Keratinocyte (primary cell): ENCODE results near the gene PRCP. TPM values are rescaled to one million over a fixed set of nuclear protein-coding genes. Genes with fewer than 3 reads are reported as not detected.

Source experiments
- DNase-seq: peaks from one replicate; pipeline ENCODE4 v3.0.0-alpha.2; 2011; ENCODE audit warnings: low read depth, missing footprints, low spot score
- FAIRE-seq: peaks from 2 replicates; lab custom pipeline; 2011; peaks lifted over from hg19 to GRCh38; lab: Jason Lieb, UNC
- H2AFZ ChIP-seq: 2 replicates; pipeline ENCODE4 v1.6.0; 2012; ENCODE audit warnings: low read length, control low read depth, inconsistent platforms; ENCODE audit not compliant: control insufficient read depth
- H3K27ac ChIP-seq: 2 replicates; pipeline ENCODE4 v1.5.1; 2011; ENCODE audit warnings: low read length; ENCODE audit not compliant: control insufficient read depth, insufficient read depth
- H3K27me3 ChIP-seq: 3 replicates; pipeline ENCODE4 v1.6.0; 2011; ENCODE audit warnings: low read length; ENCODE audit not compliant: control insufficient read depth, insufficient read depth; ENCODE audit errors: extremely low read depth
- H3K36me3 ChIP-seq, 2 experiments: 2 replicates in 1 of 2; 3 replicates in 1 of 2; pipeline ENCODE4 v1.5.1; 2011; ENCODE audit warnings: low read length in 2 of 2, mild to moderate bottlenecking in 1 of 2; ENCODE audit not compliant: control insufficient read depth in 2 of 2, insufficient read depth in 2 of 2; ENCODE audit errors: extremely low read depth in 1 of 2
- H3K4me1 ChIP-seq: 3 replicates; pipeline ENCODE4 v1.5.1; 2011; ENCODE audit warnings: low read length; ENCODE audit not compliant: control insufficient read depth, insufficient read depth; ENCODE audit errors: extremely low read depth
- H3K4me2 ChIP-seq: 3 replicates; pipeline ENCODE4 v1.6.0; 2011; ENCODE audit warnings: low read depth, low read length; ENCODE audit not compliant: control insufficient read depth, insufficient read depth; ENCODE audit errors: extremely low read depth
- H3K4me3 ChIP-seq, 3 experiments: fragments of 200-600 bp in 1 of 3; sonication (generic) in 1 of 3; 2 replicates in 2 of 3; 3 replicates in 1 of 3; pipeline ENCODE4 v1.5.1; 2011 to 2016; ENCODE audit warnings: low read length in 3 of 3, mild to moderate bottlenecking in 3 of 3, control low read depth in 2 of 3, inconsistent platforms in 1 of 3, low read depth in 1 of 3, mixed read lengths in 1 of 3, mixed run types in 1 of 3, moderate library complexity in 1 of 3; ENCODE audit not compliant: control insufficient read depth in 2 of 3, insufficient read depth in 2 of 3; ENCODE audit errors: extremely low read depth in 1 of 3
- H3K79me2 ChIP-seq: 2 replicates; pipeline ENCODE4 v1.6.0; 2012; ENCODE audit warnings: low read length; ENCODE audit not compliant: control insufficient read depth, insufficient read depth
- H3K9ac ChIP-seq: 3 replicates; pipeline ENCODE4 v1.6.0; 2011; ENCODE audit warnings: low read length; ENCODE audit not compliant: control insufficient read depth, insufficient read depth; ENCODE audit errors: extremely low read depth
- H3K9me1 ChIP-seq: 3 replicates; pipeline ENCODE4 v1.6.0; 2011; ENCODE audit warnings: low read length; ENCODE audit not compliant: control insufficient read depth, insufficient read depth; ENCODE audit errors: extremely low read depth
- H3K9me3 ChIP-seq: 2 replicates; pipeline ENCODE4 v1.5.1; 2012; ENCODE audit warnings: low read depth, low read length; ENCODE audit not compliant: control insufficient read depth
- H4K20me1 ChIP-seq: 3 replicates; pipeline ENCODE4 v1.6.0; 2011; ENCODE audit warnings: low read length; ENCODE audit not compliant: control insufficient read depth, insufficient read depth; ENCODE audit errors: extremely low read depth
- EZH2 ChIP-seq: IDR thresholded peaks from one replicate; pipeline ENCODE4 v1.6.1; 2012; ENCODE audit warnings: inconsistent platforms, mild to moderate bottlenecking, low read length, moderate library complexity
- dilution Hi-C: fragments of 300-500 bp; cut with MboI; formaldehyde crosslinking; loops from one replicate; pipeline ENCODE4 v1.7.0; 2020; ENCODE audit warnings: low sequenced_read_pairs; ENCODE audit not compliant: extremely low pct_ligation_motif_present
- polyA plus RNA-seq, 5 experiments: library from polyadenylated mRNA; depleted of rRNA in 3 of 5; stranded (reverse) in 3 of 5; stranded (forward) in 1 of 5; unstranded in 1 of 5; fragments of >200 nt; gene quantifications; 1 replicate in 1 of 5; 2 replicates in 3 of 5; 3 replicates in 1 of 5; pipeline versions ENCODE4 v1.2.1 to v1.2.3, GENCODE V29; 2011 to 2012; ENCODE audit warnings: missing spikeins in 2 of 5, low read depth in 1 of 5, low replicate concordance in 1 of 5
- TF ChIP-seq, protein P1 (sequence below), 3 experiments: IDR thresholded peaks in 1 of 3; conservative IDR thresholded peaks in 1 of 3; optimal IDR thresholded peaks in 1 of 3; 2 replicates in 2 of 3; 3 replicates in 1 of 3; pipeline versions ENCODE3 to v1.5.1; 2011; ENCODE audit warnings: low read length in 3 of 3, mild to moderate bottlenecking in 3 of 3, moderate library complexity in 2 of 3, control low read depth in 1 of 3, inconsistent platforms in 1 of 3; ENCODE audit not compliant: insufficient read depth in 2 of 3; ENCODE audit errors: extremely low read depth in 1 of 3

The PRCP gene
- polyA plus RNA-seq, 1 donor (not counting 4 experiments of a cell fraction or from before 2014, with no cell fraction given): 43.5 TPM

DNA sequence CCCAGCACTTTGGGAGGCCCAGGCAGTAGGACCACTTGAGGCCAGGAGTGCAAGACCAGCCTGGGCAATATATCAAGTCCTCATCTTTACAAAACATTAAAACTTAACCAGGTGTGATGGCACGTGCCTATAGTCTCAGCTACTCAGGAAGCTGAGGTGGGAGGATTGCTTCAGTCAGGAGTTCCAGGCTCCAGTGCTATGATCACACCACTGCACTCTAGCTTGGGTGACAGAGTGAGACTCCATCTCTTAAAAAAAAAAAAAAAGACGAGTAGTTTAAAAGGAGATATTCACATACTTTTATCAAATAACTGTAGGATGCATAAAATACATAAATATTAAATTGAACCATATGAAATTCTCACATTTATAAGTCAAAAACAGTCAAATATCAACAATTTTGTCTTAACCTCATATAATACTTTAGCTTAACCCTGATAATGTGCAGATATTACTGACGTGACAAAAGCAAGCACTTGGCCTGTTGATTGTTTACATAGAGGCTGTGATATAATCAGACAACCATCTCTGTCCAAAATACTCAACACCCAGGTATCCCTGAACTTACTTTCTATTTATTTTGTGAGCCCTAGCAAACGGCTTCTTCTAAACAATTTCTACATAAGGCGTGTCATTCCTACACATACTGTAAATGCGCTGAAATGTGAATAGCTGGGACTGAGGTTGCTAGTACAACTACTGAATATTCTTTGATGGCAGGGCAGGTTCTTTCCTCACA, 57.0 kb downstream of the PRCP start:
- no peaks in the 10 kb centered on the region for H3K4me1 ChIP-seq
- DNase-seq: no peak
- H3K4me2 ChIP-seq: no peak overlapping the region
- H3K9me3 ChIP-seq: no peaks in the 10 kb centered on the region
- H4K20me1 ChIP-seq: no peaks in the 10 kb centered on the region
- no peaks in the 10 kb centered on the region for H3K27me3 ChIP-seq
- TF ChIP-seq, protein P1, sequence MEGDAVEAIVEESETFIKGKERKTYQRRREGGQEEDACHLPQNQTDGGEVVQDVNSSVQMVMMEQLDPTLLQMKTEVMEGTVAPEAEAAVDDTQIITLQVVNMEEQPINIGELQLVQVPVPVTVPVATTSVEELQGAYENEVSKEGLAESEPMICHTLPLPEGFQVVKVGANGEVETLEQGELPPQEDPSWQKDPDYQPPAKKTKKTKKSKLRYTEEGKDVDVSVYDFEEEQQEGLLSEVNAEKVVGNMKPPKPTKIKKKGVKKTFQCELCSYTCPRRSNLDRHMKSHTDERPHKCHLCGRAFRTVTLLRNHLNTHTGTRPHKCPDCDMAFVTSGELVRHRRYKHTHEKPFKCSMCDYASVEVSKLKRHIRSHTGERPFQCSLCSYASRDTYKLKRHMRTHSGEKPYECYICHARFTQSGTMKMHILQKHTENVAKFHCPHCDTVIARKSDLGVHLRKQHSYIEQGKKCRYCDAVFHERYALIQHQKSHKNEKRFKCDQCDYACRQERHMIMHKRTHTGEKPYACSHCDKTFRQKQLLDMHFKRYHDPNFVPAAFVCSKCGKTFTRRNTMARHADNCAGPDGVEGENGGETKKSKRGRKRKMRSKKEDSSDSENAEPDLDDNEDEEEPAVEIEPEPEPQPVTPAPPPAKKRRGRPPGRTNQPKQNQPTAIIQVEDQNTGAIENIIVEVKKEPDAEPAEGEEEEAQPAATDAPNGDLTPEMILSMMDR (optimal IDR thresholded peaks at IDR 0.05 in 1 of 3, IDR thresholded peaks at IDR 0.05 in 1 of 3, conservative IDR thresholded peaks at IDR 0.05 in 1 of 3; ENCODE audit: extremely low read depth in 1 of 3, insufficient read depth in 2 of 3, low read length in 3 of 3): no peak
- no peak for TF ChIP-seq EZH2
- FAIRE-seq: no peak
- H3K9ac ChIP-seq: no peak overlapping the region
- H3K27ac ChIP-seq: no peak overlapping the region
- dilution Hi-C loops: no loop called here
- H2AFZ ChIP-seq: no peak overlapping the region
- H3K36me3 ChIP-seq: no peaks in the 10 kb centered on the region
- no peaks in the 10 kb centered on the region for H3K9me1 ChIP-seq
- no peak overlapping the region for H3K4me3 ChIP-seq
- no peaks in the 10 kb centered on the region for H3K79me2 ChIP-seq

DNA sequence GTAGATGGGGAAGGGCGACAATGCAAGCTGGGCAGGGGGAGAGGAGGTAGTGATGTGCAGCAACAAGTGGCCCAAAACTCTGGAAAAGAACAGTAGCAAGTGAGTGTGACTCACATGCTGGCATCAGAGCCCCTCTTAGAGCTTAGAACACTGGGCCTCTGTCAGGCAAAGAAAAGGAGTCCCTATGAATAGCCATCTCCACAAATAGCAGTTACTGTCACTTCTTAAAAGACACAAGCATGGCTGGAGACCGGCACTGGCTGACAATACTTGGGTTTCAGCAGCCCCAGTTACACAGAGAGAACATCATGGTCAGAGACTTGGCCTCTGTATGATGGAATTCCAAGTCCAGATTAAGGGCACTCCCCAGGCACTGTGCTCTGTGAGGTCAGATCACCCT, 58.2 kb downstream of the PRCP start:
- Histone ChIP-seq H4K20me1 (no peaks in the 10 kb centered on the region), H2AFZ (no peak overlapping the region), H3K27me3 (no peaks in the 10 kb centered on the region), H3K4me3 (no peak overlapping the region), H3K9ac (no peak overlapping the region), H3K79me2 (no peaks in the 10 kb centered on the region), H3K4me2 (no peak overlapping the region), H3K36me3 (no peaks in the 10 kb centered on the region), H3K4me1 (no peaks in the 10 kb centered on the region), H3K9me3 (no peaks in the 10 kb centered on the region), H3K9me1 (no peaks in the 10 kb centered on the region), H3K27ac (no peak overlapping the region)
- dilution Hi-C loops: no loop called here
- no peak for FAIRE-seq
- DNase-seq: no peak
- TF ChIP-seq, protein P1 (optimal IDR thresholded peaks at IDR 0.05 in 1 of 3, IDR thresholded peaks at IDR 0.05 in 1 of 3, conservative IDR thresholded peaks at IDR 0.05 in 1 of 3; ENCODE audit: extremely low read depth in 1 of 3, insufficient read depth in 2 of 3, low read length in 3 of 3): no peak
- TF ChIP-seq EZH2: no peak
